Measurements from ENCODE around the gene CSRNP3. TPM values are rescaled to one million over a fixed set of nuclear protein-coding genes. Genes with fewer than 3 reads are reported as not detected.

The CSRNP3 gene
- total and polyA plus RNA-seq, 2 experiments from 2014 or later, result 3.0 to 14.0 TPM

DNA sequence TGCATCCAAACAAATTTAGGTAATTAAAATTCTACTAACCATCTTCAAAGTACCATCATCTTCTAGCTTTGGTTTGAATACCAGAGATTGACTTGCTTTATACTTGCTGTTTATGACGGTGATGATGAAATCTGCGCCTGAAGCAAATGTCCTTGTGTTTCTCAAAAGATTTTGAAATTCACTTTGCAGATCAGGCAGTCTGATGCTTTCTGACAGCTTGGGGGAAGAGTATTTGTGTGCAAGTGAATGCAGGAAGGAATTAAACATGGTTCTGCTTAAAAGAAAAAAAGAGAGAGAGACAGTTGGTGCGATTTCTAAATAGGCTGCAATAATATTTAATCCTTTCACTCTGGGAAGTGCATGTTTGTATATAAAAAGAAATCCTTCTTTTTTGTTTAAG, 29.6 kb downstream of the CSRNP3 start:
- H3K27me3 ChIP-seq, result no peaks in the 10 kb centered on the region
- no peaks in the 10 kb centered on the region for H3K36me3 ChIP-seq (replicated peaks; ENCODE audit: insufficient read depth, low read depth)
- no peaks in the 10 kb centered on the region for H3K9me2 ChIP-seq (replicated peaks; ENCODE audit: insufficient read depth)
- no peaks in the 10 kb centered on the region for H3K4me1 ChIP-seq (ENCODE audit: insufficient read depth)
- no peak overlapping the region for H3K4me3 ChIP-seq
- H3K9me3 ChIP-seq (ENCODE audit: low read depth), result no peaks in the 10 kb centered on the region
- no peak overlapping the region for H3K27ac ChIP-seq
- peak overlapping the region; percentile 30 for H3K4me2 ChIP-seq
- H4K20me1 ChIP-seq (ENCODE audit: insufficient read depth, poor library complexity, severe bottlenecking), result no peaks in the 10 kb centered on the region
- WGBS (ENCODE audit: low lambda C conversion rate, missing lambda C conversion rate), result 67% methylated on average over 3 of the region's 3 CpGs
- H3K79me2 ChIP-seq, result no peaks in the 10 kb centered on the region
- no peak for DNase-seq (ENCODE audit: low spot score)
- H2AFZ ChIP-seq, result no peak overlapping the region
- TF ChIP-seq EZH2 (IDR thresholded peaks at IDR 0.05; ENCODE audit: borderline replicate concordance) (no peak), EZH2phosphoT487 (IDR thresholded peaks at IDR 0.05; ENCODE audit: low read depth, severe bottlenecking, unreplicated experiment) (no peak)
- TF ChIP-seq, protein P1, sequence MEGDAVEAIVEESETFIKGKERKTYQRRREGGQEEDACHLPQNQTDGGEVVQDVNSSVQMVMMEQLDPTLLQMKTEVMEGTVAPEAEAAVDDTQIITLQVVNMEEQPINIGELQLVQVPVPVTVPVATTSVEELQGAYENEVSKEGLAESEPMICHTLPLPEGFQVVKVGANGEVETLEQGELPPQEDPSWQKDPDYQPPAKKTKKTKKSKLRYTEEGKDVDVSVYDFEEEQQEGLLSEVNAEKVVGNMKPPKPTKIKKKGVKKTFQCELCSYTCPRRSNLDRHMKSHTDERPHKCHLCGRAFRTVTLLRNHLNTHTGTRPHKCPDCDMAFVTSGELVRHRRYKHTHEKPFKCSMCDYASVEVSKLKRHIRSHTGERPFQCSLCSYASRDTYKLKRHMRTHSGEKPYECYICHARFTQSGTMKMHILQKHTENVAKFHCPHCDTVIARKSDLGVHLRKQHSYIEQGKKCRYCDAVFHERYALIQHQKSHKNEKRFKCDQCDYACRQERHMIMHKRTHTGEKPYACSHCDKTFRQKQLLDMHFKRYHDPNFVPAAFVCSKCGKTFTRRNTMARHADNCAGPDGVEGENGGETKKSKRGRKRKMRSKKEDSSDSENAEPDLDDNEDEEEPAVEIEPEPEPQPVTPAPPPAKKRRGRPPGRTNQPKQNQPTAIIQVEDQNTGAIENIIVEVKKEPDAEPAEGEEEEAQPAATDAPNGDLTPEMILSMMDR (IDR thresholded peaks at IDR 0.05; ENCODE audit: poor library complexity), result no peak

DNA sequence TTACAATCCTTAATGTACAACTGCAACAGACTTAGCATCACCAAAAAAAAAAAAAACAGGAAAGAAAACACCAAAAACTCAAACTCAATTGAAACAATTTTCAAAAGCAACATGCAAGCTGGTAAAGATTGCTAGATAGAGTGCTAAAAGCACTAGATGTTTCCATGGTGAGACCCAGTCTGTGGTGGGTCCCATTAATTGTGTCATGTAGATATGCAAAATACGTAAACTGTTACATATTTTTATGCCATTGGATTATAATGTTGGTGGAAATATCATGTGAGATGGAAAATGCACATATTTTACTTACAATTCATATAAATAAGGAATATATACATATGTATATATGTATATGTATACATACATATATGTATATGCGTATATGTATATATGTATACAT, 30.5 kb downstream of the CSRNP3 start:
- TF ChIP-seq, protein P1 (IDR thresholded peaks at IDR 0.05; ENCODE audit: poor library complexity), result no peak
- TF ChIP-seq EZH2 (IDR thresholded peaks at IDR 0.05; ENCODE audit: borderline replicate concordance), result no peak
- WGBS (ENCODE audit: low lambda C conversion rate, missing lambda C conversion rate), result 100% methylated on average over 2 of the region's 2 CpGs
- no peak overlapping the region for H3K27ac ChIP-seq
- no peak overlapping the region for H3K4me3 ChIP-seq
- H3K27me3 ChIP-seq, result no peaks in the 10 kb centered on the region
- H3K9me2 ChIP-seq (replicated peaks; ENCODE audit: insufficient read depth), result no peaks in the 10 kb centered on the region
- H2AFZ ChIP-seq, result no peak overlapping the region
- no peaks in the 10 kb centered on the region for H3K9me3 ChIP-seq (ENCODE audit: low read depth)
- H4K20me1 ChIP-seq (ENCODE audit: insufficient read depth, poor library complexity, severe bottlenecking), result no peaks in the 10 kb centered on the region
- H3K4me2 ChIP-seq, result no peak overlapping the region
- H3K4me1 ChIP-seq (ENCODE audit: insufficient read depth), result no peaks in the 10 kb centered on the region
- no peaks in the 10 kb centered on the region for H3K36me3 ChIP-seq (replicated peaks; ENCODE audit: insufficient read depth, low read depth)
- no peak for DNase-seq (ENCODE audit: low spot score)
- no peaks in the 10 kb centered on the region for H3K79me2 ChIP-seq

DNA sequence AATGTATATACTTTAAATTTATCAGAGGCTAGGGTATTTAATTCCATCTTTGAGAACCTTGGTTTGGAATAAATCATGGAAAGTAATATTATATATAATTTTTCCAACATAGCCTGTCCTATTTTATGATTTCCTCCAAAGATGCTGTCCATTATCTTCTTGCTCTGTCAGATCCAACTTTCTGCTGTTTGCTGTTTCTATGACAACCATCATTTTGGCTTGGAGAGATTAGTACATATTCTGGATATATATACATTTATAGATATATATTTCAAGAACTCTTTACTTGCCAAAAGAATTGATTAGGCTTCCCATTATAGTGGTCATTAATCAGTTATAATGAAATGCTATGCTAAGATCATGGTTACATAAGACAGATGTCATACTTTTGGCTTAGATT, 31.3 kb downstream of the CSRNP3 start:
- DNase-seq (ENCODE audit: low spot score), result no peak
- no peak overlapping the region for H3K27ac ChIP-seq
- no peaks in the 10 kb centered on the region for H3K27me3 ChIP-seq
- H3K36me3 ChIP-seq (replicated peaks; ENCODE audit: insufficient read depth, low read depth), result no peaks in the 10 kb centered on the region
- H3K4me2 ChIP-seq, result no peak overlapping the region
- H3K79me2 ChIP-seq, result no peaks in the 10 kb centered on the region
- no peaks in the 10 kb centered on the region for H3K9me3 ChIP-seq (ENCODE audit: low read depth)
- H3K9me2 ChIP-seq (replicated peaks; ENCODE audit: insufficient read depth), result no peaks in the 10 kb centered on the region
- peaks cover 6% of the 10 kb centered on the region for H3K4me1 ChIP-seq (ENCODE audit: insufficient read depth)
- H4K20me1 ChIP-seq (ENCODE audit: insufficient read depth, poor library complexity, severe bottlenecking), result no peaks in the 10 kb centered on the region
- H2AFZ ChIP-seq, result no peak overlapping the region
- H3K4me3 ChIP-seq, result no peak overlapping the region
- TF ChIP-seq, protein P1 (IDR thresholded peaks at IDR 0.05; ENCODE audit: poor library complexity), result no peak
- TF ChIP-seq EZH2phosphoT487 (IDR thresholded peaks at IDR 0.05; ENCODE audit: low read depth, severe bottlenecking, unreplicated experiment) (no peak), EZH2 (IDR thresholded peaks at IDR 0.05; ENCODE audit: borderline replicate concordance) (no peak)

DNA sequence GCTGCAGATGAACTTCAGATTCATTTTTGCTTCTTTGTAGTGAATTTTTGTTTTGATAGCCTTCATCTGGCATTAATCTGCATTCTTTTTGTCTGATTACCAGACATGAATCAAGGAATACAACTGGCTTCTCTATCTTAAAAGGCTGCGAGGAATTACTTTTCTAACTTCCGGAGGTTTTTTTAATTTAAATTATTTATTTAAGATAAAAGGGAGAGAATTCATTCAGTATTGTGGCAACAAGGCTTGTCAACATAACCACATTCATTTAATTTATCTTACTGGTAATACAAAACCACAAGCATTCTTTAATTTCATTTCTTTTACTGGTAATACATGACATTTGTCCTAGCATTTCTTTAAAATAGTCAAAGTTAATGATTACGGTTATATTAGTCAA, 36.0 kb downstream of the CSRNP3 start:
- H4K20me1 ChIP-seq (ENCODE audit: insufficient read depth, poor library complexity, severe bottlenecking), result no peaks in the 10 kb centered on the region
- H3K79me2 ChIP-seq, result no peaks in the 10 kb centered on the region
- H3K27ac ChIP-seq, result peak overlapping the region; percentile 21
- H3K9me3 ChIP-seq (ENCODE audit: low read depth), result no peaks in the 10 kb centered on the region
- no peak for DNase-seq (ENCODE audit: low spot score)
- H2AFZ ChIP-seq, result no peak overlapping the region
- H3K27me3 ChIP-seq, result no peaks in the 10 kb centered on the region
- H3K4me1 ChIP-seq (ENCODE audit: insufficient read depth), result peaks cover 6% of the 10 kb centered on the region
- no peaks in the 10 kb centered on the region for H3K9me2 ChIP-seq (replicated peaks; ENCODE audit: insufficient read depth)
- H3K4me3 ChIP-seq, result no peak overlapping the region
- H3K36me3 ChIP-seq (replicated peaks; ENCODE audit: insufficient read depth, low read depth), result no peaks in the 10 kb centered on the region
- peak overlapping the region; percentile 47 for H3K4me2 ChIP-seq
- no peak for TF ChIP-seq EZH2phosphoT487 (IDR thresholded peaks at IDR 0.05; ENCODE audit: low read depth, severe bottlenecking, unreplicated experiment)
- TF ChIP-seq, protein P1 (IDR thresholded peaks at IDR 0.05; ENCODE audit: poor library complexity), result no peak
- 60% methylated on average over 3 of the region's 3 CpGs for WGBS (ENCODE audit: low lambda C conversion rate, missing lambda C conversion rate)

All from hepatocyte (in vitro differentiated cells).